T-helper 2 cell (primary cell): ENCODE measurements around the gene FBXO34.
A peak's percentile ranks its signal among the peaks of the same experiment; 100 is the strongest.
"Not testable (repeated sequence)": the region's sequence is repeated elsewhere in the genome, so short reads cannot be mapped to it uniquely, and the experiment has no call there.

Experiments used
- DNase-seq, 5 experiments: peaks; one replicate each; pipeline versions ENCODE4 v3.0.0 to v3.0.0-alpha.2; 2012 to 2022

Gene FBXO34

DNA sequence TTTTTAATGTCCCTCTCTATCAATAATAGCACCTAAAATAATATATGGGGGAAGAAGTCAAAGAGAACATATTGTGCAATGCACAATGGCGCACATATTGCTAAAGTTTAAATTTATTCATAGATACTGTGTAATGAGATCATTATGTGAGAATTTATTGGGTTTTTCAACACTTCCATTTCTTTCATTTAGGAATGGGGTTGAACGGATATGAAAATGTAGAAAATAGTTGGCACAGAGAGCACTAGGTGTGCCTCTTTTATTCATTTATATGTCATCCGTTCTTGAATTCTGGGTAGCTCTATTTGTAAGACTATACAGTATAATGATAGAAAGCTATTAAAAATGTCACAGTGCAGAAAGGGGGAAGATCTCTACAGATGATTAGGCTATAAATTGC is 76.5 kb downstream of the FBXO34 start:
- no peak for DNase-seq

DNA sequence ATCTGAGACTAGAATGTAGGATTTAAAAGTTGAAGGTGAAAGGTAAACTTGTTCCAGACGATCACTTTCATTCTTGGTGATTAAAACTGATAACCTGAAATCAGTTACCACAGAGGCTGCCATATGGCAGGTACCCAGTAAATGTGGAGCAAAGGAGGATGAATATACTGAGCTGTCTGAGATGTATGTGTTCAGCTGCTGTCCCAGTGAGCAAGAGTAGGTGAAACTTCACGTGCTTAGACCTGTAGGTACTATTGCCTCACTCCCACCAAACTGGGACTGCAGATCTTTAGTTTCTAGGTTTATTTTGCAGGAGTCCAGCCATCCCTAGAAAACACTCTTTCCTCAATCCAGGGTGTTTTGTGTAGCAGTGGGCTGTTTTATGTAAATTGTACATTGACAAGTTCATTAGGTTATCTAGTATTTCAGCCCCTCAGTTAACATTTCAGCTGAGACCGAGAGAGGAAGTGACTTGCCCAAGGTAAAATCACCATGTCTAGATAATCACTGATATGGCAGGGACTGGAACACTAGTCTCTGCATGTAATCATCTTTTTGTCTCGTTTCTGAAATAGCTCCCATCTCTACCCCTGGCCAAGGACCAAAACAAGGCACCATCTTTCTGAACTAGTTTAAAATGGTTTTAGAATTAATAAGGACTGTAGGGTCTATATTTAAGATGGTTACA is 77.7 kb downstream of the FBXO34 start:
- DNase-seq = peak in 1 of 5 experiments; percentile 46

DNA sequence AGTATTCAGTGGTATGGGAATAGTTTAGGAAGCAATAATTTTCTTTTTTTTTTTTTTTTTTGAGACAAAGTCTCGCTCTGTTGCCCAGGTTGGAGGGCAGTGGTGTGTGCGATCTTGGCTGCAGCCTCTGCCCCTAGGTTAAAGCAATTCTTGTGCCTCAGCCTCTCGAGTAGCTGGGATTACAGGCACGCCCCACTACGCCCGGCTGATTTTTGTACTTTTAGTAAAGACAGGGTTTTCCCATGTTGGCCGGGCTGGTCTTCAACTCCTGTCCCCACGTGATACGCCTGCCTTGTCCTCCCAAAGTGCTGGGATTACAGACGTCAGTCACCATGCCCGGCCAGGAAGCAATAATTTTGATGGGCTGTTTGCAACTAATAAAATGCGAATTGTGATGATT is 78.3 kb downstream of the FBXO34 start:
- no peak for DNase-seq

DNA sequence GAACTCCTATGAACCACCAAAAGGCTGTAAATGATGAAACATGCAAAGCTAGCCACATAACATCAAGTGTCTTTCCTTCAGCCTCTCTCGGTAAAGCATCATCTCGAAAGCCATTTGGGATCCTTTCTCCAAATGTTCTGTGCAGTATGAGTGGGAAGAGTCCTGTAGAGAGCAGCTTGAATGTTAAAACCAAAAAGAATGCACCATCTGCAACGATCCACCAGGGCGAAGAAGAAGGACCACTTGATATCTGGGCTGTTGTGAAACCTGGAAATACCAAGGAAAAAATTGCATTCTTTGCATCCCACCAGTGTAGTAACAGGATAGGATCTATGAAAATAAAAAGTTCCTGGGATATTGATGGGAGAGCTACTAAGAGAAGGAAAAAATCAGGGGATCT is 79.2 kb downstream of the FBXO34 start:
- DNase-seq = no peak

DNA sequence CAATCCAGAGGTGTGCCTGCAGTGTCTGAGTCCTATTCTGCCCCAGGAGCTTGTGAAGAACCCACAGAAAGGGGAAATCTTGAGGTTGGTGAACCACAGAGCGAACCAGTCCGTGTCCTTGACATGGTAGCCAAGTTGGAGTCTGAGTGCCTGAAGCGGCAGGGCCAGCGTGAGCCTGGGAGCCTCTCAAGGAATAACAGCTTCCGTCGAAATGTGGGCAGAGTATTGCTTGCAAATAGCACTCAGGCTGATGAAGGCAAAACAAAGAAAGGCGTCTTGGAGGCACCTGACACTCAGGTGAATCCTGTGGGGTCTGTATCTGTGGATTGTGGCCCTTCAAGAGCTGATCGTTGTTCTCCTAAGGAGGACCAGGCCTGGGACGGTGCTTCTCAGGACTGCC is 79.9 kb downstream of the FBXO34 start:
- DNase-seq = no peak

DNA sequence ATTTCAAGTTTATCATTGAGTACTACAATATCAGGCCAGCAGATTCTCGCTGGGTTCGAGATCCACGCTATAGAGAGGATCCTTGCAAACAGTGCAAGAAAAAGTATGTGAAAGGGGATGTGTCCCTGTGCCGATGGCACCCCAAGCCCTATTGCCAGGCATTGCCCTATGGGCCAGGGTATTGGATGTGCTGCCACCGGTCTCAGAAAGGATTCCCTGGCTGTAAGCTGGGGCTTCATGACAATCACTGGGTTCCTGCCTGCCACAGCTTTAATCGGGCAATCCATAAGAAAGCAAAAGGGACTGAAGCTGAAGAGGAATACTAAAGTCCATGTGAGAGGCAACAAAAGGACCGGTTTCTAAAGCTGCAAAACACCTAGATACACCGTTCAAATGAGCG is 81.0 kb downstream of the FBXO34 start:
- no peak for DNase-seq

DNA sequence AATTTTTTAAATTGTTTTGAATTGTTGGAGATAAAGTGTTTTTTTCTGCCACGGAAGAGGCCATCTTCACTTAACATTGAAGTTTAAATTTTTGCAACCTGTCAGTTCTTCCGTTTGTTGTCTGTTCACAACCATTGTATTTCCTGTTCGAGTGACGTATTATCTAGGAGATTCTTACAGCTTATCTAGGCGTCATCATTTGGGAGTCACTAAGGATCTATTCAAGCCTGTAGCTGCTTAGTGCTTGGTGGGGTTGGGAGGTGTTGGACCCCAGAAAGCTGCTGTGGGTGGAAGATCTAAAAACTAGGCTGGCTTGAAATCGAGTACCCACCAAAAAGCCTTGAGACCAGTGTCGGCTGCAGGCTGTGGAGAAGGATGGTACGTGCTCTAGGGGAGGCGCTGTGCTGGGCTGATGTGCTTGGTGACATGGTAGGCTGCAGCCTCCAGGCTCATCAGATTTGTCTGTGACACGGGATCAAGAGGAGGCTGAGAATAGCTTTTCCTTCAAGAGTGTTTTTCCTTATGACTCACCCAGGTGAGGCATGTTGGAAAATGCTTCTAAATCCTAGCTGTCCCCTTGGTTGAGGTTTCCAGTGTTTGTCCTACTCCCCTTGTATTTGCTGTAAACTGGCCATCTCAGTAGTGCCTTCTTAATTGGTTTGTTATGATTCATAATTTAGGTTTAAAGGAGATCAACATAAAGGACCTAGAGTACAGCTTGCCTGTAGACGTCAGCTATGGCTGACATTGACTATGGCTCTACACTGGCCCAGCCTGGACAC is 82.7 kb downstream of the FBXO34 start:
- peak in 2 of 5 experiments; percentile 42 to 69 for DNase-seq

DNA sequence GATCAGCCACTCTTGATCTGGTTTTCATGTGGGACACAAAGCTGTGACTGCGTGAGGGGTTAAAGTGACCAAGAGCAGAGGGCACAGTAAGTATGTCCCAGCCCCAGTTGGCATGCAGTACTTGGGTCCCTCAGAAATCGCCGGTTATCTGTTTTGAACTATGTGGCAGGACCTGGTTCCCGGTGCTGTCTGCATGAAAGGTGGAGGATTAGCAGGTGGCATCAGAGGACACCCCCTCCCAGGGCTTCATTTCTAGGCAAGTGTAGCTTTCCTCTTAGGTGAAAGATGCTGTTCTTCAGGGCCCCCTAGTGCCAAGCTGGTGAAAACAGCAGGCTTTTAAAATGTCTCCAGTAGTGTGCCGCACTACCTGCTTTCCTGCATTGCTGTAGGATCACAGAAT is 83.3 kb downstream of the FBXO34 start:
- DNase-seq = peak in 4 of 5 experiments; percentile 34 to 82 (median 54)

DNA sequence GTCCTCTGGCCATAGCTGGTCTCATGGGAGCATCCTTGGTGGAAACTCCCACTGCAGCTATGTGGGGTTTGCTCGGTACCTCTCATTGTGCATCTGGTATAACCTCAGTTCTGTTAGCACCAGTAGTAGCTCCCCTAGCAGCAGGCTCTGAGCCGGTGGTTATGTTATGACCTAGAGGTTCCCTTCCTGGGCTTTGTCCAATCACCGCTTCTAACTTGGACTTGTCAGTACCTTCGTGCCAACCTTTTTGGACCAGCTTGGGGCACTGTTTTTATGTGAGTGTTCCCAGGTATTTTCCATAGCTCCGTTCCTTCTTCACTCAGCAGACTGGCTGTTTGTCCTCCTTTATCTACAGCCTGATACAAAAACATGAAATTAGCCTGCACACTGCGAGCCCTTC is 84.7 kb downstream of the FBXO34 start:
- DNase-seq = no peak

DNA sequence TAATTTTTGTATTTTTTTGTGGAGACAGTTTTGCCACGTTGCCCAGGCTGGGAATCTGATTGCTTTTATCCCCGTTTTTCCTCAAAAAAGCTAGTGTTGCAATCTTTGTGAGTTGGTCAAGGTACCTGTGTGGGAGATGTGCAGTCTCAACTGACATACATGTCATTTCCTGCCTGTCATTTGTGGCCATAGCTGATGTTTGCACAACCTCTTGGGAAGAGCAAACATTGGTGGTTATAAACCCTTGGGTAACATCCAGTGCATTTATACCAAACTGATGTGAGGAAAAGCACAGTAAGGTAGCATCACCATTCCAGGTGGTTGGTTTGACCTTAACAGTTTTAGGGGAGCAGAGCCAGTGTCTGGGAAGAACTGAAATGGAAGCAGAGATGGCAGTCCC is 85.7 kb downstream of the FBXO34 start:
- no peak for DNase-seq

DNA sequence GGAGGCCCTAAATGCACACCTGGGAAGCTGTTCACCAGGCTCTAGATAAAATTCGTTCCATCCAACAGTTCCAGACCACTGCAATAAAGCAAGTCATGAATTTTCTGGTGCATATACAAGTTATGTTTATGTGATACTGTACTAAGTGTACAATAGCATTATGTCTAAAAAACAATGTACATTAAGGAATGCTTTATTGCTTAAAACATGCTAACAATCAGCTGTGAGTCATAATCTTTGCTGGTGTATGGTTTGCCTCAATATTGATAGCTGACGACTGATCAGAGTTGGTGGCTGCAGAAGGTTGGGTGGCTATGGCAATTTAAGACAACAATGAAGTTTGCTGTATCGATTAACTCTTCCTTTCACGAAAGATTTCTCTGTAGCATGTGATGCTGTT is 88.1 kb downstream of the FBXO34 start:
- DNase-seq = no peak

DNA sequence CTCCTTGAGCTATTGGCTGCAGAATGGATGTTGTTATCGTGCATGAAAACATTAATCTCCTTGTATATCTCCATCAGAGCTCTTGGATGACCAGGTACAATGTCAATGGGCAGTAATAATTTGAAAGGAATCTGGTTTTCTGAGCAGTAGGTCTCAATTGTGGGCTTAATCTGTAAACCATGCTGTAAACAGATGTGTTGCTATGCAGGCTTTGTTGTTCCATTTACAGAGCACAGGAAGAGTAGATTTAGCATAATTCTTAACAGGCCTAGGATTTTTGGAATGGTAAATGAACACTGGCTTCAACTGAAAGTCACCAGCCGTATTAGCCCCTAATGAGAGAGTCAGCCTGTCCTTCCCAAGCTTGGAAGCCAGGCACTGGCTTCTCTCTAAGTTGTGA is 90.0 kb downstream of the FBXO34 start:
- DNase-seq = no peak

DNA sequence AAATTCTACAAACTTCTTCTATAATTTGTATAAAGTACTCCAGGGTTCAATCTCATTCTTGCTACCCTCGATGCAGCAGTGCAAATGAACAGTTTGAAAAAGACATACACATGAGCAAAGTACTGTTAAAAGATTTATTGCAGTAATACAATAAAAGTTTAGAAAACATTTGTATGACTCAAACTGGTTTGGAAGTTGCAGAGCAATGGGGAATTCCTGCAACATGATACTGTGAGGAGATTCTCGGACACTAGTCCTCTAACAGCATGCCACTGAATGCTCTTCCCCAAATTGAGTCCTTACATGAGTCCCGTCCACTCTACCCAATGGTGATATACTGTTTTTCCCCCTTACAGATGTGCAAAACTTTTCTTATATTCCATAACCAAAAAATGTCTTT is 95.0 kb downstream of the FBXO34 start:
- DNase-seq = no peak

DNA sequence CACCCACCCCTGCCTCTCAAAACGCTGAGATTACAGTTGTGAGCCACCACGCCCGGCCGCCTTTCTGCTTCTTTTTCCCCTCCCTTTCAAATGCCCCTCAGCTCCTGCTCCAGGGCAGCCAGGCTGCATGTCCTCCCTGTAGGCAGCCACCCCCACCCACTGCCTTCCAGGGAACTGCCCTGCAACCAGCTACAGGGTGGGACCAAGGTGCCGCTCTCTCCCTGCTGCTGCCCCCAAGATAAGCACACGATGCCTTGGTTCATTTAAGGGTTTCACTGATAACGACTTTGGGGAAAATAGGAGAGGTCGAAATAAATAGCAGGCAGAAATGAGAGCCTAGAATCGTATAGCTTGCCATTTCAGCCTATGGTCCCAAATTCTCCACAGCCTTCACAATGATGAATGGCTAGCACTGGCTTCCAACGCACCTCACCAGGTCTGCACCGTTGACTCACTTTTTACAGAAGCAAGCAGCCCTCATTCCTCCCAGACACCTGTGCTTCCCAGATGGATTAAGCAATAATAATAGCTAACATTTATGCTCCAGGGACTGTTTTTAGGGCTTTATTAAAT is 99.7 kb downstream of the FBXO34 start:
- no peak for DNase-seq

DNA sequence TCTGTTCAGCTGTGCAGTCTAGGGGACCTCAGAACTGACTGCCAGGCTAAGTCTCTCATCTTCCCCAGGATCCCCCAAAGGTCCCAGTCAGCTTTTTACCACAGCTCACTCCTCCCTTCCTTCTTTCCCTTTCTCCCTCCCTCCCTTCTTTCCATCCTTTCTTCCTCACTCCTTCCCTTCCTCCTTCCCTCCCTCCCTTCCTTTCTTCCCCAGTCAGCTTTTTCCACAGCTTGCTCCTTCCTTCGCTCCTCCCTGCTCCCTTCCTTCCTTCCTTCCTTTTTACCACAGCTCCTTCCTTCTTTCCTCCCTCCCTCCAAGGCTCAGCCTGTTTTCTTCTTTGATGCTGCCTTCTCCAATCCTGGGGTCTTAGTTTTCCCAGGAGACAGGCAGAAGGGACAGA is 101.2 kb downstream of the FBXO34 start:
- DNase-seq = no peak

DNA sequence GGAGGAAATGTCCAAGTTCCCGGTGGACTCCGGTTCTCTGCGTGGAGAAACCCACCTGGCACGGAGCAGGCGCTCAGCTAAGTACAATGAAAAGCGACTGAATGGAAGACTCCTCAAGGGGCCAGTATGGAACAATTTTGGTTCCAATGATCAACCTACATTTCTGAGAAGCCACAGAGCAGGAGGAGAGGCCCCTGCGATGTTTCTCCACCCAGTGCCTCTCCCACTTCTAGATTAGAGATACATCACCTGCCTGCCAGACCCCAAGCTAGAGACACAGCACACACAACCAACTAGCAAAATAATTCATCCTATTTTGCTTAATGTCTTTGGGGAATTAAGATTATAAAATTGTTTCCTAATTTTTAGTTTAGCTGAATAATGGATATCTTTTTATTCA is 101.6 kb downstream of the FBXO34 start:
- no peak for DNase-seq

DNA sequence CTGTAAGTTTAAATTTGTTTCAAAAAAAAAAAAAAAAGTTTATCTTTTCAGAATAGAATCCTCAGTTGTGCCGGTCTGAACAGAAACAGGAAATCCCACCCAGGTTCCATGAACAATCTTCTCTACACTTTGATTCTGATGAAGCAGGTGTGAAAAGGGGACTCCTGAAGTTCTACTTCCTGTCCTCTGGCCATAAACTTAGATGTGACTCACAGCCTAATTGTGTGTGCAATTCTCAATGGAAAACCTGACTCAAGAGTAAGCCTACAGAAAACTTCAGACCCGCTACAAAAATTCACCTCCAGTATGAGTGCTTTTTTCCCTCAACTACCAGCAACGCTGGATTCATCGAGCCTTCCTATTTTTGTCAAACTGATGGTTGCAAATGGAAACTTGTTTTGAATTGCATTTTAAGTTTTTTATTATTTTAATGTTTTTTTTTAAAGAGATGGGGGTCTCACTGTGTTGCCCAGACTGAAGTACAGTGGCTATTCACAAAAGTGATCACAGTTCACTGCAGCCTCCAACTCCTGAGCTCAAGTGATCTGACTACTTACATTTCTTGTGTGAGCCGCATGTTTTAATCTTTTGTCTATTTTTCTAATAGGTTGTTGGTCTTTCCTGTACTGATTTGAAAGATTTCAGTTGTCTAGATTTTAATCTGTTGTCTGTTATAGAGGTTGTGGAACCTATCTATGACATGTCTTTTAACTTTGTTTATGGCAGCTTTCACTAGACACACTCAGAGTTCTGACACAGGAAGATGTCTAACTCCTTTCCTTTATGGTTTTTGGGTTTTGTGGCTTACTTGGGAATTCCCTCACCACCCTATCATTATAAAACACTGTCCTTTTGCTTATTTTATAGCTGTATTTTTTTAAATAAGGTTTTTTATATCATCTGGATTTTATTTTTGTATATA is 102.8 kb downstream of the FBXO34 start:
- peak in 2 of 5 experiments; percentile 73 to 77 for DNase-seq

DNA sequence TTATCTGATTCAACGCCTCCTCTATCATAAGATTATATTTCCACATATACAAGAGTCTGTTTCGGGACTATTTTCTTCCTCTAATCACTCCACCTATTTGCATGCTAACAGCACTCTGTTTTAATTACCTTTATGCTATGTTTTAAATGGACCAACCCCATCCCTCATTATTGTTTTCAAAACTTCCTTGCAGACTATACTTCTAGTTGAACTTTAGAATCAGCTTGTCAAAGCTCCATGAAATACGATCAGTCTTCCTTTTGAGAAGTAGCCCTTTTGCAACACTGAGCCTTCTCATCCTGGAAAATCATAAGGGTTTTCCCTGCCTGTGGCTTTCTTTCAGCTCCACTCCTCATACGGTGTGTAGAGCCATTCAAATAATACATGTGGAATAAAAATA is 103.5 kb downstream of the FBXO34 start:
- no peak for DNase-seq

DNA sequence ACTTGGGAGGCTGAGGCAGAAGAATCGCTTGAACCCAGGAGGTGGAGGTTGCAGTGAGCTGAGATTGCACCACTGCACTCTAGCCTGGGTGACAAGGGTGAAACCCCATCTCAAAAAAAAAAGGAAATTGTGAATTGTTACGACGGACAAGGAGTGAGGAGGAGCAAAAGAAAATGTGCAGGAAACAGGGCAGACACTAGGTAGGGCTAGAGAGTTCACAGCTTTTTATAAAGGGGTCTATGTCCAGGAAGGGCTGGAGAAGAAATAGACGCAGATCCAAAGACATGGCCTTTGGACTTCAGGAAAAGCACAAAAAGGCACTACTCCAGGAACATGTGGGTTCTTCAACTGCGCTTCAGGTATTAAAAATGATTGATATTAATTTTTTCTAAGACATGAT is 106.0 kb downstream of the FBXO34 start:
- DNase-seq = no peak

DNA sequence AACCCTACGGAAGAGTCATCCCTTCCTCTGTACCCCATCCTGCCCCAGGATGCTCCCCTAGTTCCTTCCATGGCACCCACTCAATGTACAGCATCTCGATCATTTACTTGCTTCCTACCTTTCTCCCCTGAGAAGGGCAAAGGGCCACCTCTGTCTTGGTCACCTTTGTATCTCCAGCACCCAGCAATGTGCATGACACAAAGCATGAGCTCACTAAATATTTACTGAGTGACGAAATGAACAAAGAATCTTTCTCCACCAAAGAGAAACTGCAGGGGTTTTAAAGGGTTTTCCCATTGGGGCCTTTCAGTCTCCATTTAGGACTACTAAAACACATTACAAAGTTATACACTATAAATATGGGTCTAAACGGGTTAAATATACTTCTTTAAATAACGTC is 109.8 kb downstream of the FBXO34 start:
- no peak for DNase-seq

DNA sequence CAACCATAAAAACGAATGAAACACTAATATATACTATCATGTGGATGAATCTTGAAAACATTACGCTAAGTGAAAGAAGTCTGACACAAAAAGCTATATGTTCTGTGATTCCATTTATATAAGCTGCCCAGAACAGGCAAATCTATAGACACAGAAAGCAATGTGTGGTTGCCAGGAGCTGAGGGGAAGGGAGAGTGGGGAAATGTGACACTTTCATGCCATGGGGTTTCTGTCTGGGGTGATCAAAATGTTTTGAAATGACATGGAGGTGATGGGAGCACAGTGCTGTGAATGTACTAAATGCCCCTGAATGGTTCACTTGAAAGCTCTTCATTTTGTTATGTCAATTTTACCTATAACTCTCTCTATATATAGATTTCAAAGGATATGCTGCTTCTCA is 110.3 kb downstream of the FBXO34 start:
- no peak for DNase-seq

DNA sequence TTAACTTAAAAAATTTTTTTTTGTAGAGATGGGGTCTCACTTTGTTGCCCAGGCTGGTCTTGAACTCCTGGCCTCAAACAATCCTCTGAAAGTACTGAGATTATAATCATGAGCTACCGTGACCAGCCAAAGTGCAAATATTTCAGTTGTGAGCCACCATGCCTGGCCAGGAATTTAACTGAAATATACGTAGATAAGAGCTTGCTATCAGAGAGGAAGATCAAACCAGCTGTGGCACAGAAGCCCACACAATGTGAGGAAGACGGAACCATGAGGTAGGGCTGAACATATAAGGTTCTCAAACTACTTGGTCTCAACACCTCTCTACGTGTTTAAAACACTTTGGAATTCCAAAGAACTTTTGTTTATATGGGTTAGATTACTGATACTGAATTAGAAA is 111.3 kb downstream of the FBXO34 start:
- DNase-seq = peak in 1 of 5 experiments; percentile 42

DNA sequence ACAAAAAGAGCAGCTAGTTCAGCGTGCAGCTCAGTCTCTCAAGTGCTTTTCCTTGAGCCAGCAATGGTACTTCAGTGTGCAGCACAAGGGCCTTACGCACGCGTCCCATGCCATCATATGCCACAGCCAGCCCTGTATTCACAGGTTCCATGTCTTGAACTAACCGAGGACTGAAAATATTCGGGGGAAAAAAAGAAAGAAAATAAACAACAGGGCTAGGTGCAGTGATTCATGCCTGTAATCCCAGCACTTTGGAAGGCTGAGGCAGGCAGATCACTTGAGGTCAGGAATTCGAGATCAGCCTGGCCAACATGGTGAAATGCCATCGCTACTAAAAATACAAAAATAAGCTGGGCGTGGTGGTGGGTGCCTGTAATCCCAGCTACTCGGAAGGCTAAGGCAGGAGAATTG is 111.8 kb downstream of the FBXO34 start:
- DNase-seq = not testable (repeated sequence)
